GM12892 (cell line): Measurements from ENCODE around the gene GRM4.
"Not testable (repeated sequence)": the region's sequence is repeated elsewhere in the genome, so short reads cannot be mapped to it uniquely, and the experiment has no call there.

Experiments
- DNase-seq: peaks from one replicate; pipeline ENCODE4 v3.0.0; 2011; ENCODE audit not compliant: insufficient read length
- FAIRE-seq: peaks from 2 replicates; lab custom pipeline; 2011; peaks lifted over from hg19 to GRCh38; lab: Jason Lieb, UNC
- POLR2A ChIP-seq: IDR thresholded peaks from 2 replicates; pipeline ENCODE4 v1.6.1; 2011; ENCODE audit warnings: low read depth, low read length, control low read depth
- POLR2AphosphoS5 ChIP-seq: IDR thresholded peaks from 2 replicates; pipeline ENCODE4 v1.6.1; 2011; ENCODE audit warnings: low read depth, low read length, control low read depth
- TAF1 ChIP-seq: IDR thresholded peaks from 2 replicates; pipeline ENCODE4 v1.6.1; 2011; ENCODE audit warnings: low read depth, mild to moderate bottlenecking, control low read depth, low read length, borderline replicate concordance

The GRM4 gene

GRCh38 chr6:34017106-34017805, 128.6 kb downstream of the GRM4 start:
- no peak for FAIRE-seq
- TF ChIP-seq POLR2AphosphoS5 = no peak
- TF ChIP-seq TAF1 = no peak
- TF ChIP-seq POLR2A = no peak
- no peak for DNase-seq

GRCh38 chr6:34016573-34016972, 129.3 kb downstream of the GRM4 start:
- FAIRE-seq, DNase-seq: not testable (repeated sequence)

- TF ChIP-seq POLR2A (no peak), POLR2AphosphoS5 (no peak), TAF1 (no peak)
- DNase-seq = no peak
- FAIRE-seq = no peak
These were observed 130.3 kb downstream of the GRM4 start for GRCh38 chr6:34015586-34015985.

- DNase-seq (no peak), FAIRE-seq (no peak)
- TF ChIP-seq POLR2A = no peak
- no peak for TF ChIP-seq POLR2AphosphoS5
- TF ChIP-seq TAF1 = no peak
These were observed 134.6 kb downstream of the GRM4 start for GRCh38 chr6:34011264-34011663.

- TF ChIP-seq TAF1 = no peak
- TF ChIP-seq POLR2A = no peak
- TF ChIP-seq POLR2AphosphoS5 = no peak
- no peak for DNase-seq
- no peak for FAIRE-seq
These were observed 139.9 kb downstream of the GRM4 start for GRCh38 chr6:34005901-34006531.

- no peak for FAIRE-seq
These were observed 141.2 kb downstream of the GRM4 start for GRCh38 chr6:34004706-34005105.

GRCh38 chr6:34003962-34004361, 141.9 kb downstream of the GRM4 start:
- FAIRE-seq (no peak), DNase-seq (no peak)
- TF ChIP-seq POLR2A (no peak), POLR2AphosphoS5 (no peak), TAF1 (no peak)

More at GRCh38 chr6:34004706-34005105, 141.2 kb downstream of the GRM4 start:
- TF ChIP-seq POLR2AphosphoS5 = no peak
- TF ChIP-seq TAF1 = no peak
- TF ChIP-seq POLR2A = no peak
- no peak for DNase-seq

GRCh38 chr6:34001706-34002621, 143.9 kb downstream of the GRM4 start:
- no peak for DNase-seq
- FAIRE-seq = no peak
- TF ChIP-seq TAF1 (no peak), POLR2A (no peak), POLR2AphosphoS5 (no peak)

GRCh38 chr6:34000281-34000680, 145.6 kb downstream of the GRM4 start:
- no peak for TF ChIP-seq POLR2A
- no peak for TF ChIP-seq POLR2AphosphoS5
- TF ChIP-seq TAF1 = no peak
- DNase-seq = no peak
- no peak for FAIRE-seq

- FAIRE-seq (no peak), DNase-seq (no peak)
- TF ChIP-seq POLR2A (no peak), TAF1 (no peak), POLR2AphosphoS5 (no peak)
These were observed 146.3 kb downstream of the GRM4 start for GRCh38 chr6:33999567-33999966.

- DNase-seq = no peak
- no peak for FAIRE-seq
- TF ChIP-seq TAF1 (no peak), POLR2A (no peak), POLR2AphosphoS5 (no peak)
These were observed 147.2 kb downstream of the GRM4 start for GRCh38 chr6:33998660-33999059.
